ENCODE data around the gene GARNL3. TPM values are rescaled to one million over a fixed set of nuclear protein-coding genes. Genes with fewer than 3 reads are reported as not detected.

Gene GARNL3
- total RNA-seq, 1 experiment from 2014 or later: 11.8 TPM

DNA sequence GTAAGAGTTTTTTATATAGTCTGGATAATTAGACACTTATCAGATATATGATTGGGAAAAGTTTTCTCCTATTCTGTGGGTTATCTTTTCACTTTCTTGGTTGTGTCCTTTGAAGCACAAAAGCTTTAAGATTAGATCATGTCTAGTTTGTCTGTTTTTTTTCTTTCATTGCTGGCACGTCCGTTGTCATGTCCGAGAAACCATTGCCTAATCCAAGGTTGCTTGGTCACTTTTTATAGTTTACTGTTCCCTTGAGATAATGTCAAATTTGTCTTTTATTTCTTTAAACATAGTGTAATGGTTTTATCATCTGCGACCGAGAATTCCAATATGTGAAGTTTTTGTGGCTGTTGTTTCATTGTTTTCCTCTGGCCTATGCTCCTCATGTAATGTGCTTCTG lies 28.8 kb downstream of the GARNL3 start:
- Histone ChIP-seq H3K9me3 (no peaks in the 10 kb centered on the region), H3K4me1 (no peaks in the 10 kb centered on the region), H3K36me3 (ENCODE audit: control insufficient read depth, insufficient read depth, low read length) (no peaks in the 10 kb centered on the region), H3K27me3 (replicated peaks; ENCODE audit: control insufficient read depth, insufficient read depth, low read length) (no peaks in the 10 kb centered on the region), H3K4me3 (ENCODE audit: low read depth, low read length) (no peak overlapping the region)
- H3K4me3 Mint-ChIP-seq (ENCODE audit: unreplicated experiment): no peak overlapping the region
- CTCF ChIA-PET: no interaction called here
- H3K9me3 Mint-ChIP-seq (ENCODE audit: unreplicated experiment): no peaks in the 10 kb centered on the region
- POLR2A ChIA-PET: no interaction called here
- no peaks in the 10 kb centered on the region for H3K36me3 Mint-ChIP-seq (ENCODE audit: insufficient read depth, unreplicated experiment)
- no peaks in the 10 kb centered on the region for H3K27me3 Mint-ChIP-seq (ENCODE audit: insufficient read depth, unreplicated experiment)
- intact Hi-C loops (cut with micrococcal nuclease; ENCODE audit: unreplicated experiment): no loop called here
- no peak for TF ChIP-seq CTCF (IDR thresholded peaks at IDR 0.05; ENCODE audit: insufficient read depth in 1 of 2, low read depth in 1 of 2, low read length in 1 of 2, severe bottlenecking in 1 of 2, unreplicated experiment in 1 of 2)
- no peak for DNase-seq
- H3K4me1 Mint-ChIP-seq (ENCODE audit: low read depth, unreplicated experiment): no peaks in the 10 kb centered on the region
- no peak overlapping the region for H3K27ac Mint-ChIP-seq (ENCODE audit: unreplicated experiment)
- no TSS peak for BruUV-seq (replicated peaks)

GRCh38 chr9:127293767-127294166 lies 29.2 kb downstream of the GARNL3 start:
- no peaks in the 10 kb centered on the region for H3K36me3 Mint-ChIP-seq (ENCODE audit: insufficient read depth, unreplicated experiment)
- H3K4me1 Mint-ChIP-seq (ENCODE audit: low read depth, unreplicated experiment): no peaks in the 10 kb centered on the region
- no peak overlapping the region for H3K4me3 Mint-ChIP-seq (ENCODE audit: unreplicated experiment)
- BruUV-seq (replicated peaks): no TSS peak
- ChIA-PET CTCF (no interaction called here), POLR2A (no interaction called here)
- no peaks in the 10 kb centered on the region for H3K27me3 Mint-ChIP-seq (ENCODE audit: insufficient read depth, unreplicated experiment)
- Histone ChIP-seq H3K4me3 (ENCODE audit: low read depth, low read length) (no peak overlapping the region), H3K9me3 (no peaks in the 10 kb centered on the region), H3K36me3 (ENCODE audit: control insufficient read depth, insufficient read depth, low read length) (no peaks in the 10 kb centered on the region), H3K27me3 (replicated peaks; ENCODE audit: control insufficient read depth, insufficient read depth, low read length) (no peaks in the 10 kb centered on the region), H3K4me1 (no peaks in the 10 kb centered on the region)
- no peak for DNase-seq
- H3K27ac Mint-ChIP-seq (ENCODE audit: unreplicated experiment): no peak overlapping the region
- H3K9me3 Mint-ChIP-seq (ENCODE audit: unreplicated experiment): no peaks in the 10 kb centered on the region
- no peak for TF ChIP-seq CTCF (IDR thresholded peaks at IDR 0.05; ENCODE audit: insufficient read depth in 1 of 2, low read depth in 1 of 2, low read length in 1 of 2, severe bottlenecking in 1 of 2, unreplicated experiment in 1 of 2)
- intact Hi-C loops (cut with micrococcal nuclease; ENCODE audit: unreplicated experiment): no loop called here

- intact Hi-C loops (cut with micrococcal nuclease; ENCODE audit: unreplicated experiment): no loop called here
- BruUV-seq (replicated peaks): no TSS peak
- Mint-ChIP-seq H3K4me1 (ENCODE audit: low read depth, unreplicated experiment) (no peaks in the 10 kb centered on the region), H3K27ac (ENCODE audit: unreplicated experiment) (no peak overlapping the region), H3K9me3 (ENCODE audit: unreplicated experiment) (no peaks in the 10 kb centered on the region), H3K27me3 (ENCODE audit: insufficient read depth, unreplicated experiment) (no peaks in the 10 kb centered on the region), H3K4me3 (ENCODE audit: unreplicated experiment) (no peak overlapping the region), H3K36me3 (ENCODE audit: insufficient read depth, unreplicated experiment) (no peaks in the 10 kb centered on the region)
- no peak overlapping the region for H3K4me3 ChIP-seq (ENCODE audit: low read depth, low read length)
- no peaks in the 10 kb centered on the region for H3K4me1 ChIP-seq
- no peak for DNase-seq
- no peaks in the 10 kb centered on the region for H3K9me3 ChIP-seq
- ChIA-PET POLR2A (no interaction called here), CTCF (no interaction called here)
- TF ChIP-seq CTCF (IDR thresholded peaks at IDR 0.05; ENCODE audit: insufficient read depth in 1 of 2, low read depth in 1 of 2, low read length in 1 of 2, severe bottlenecking in 1 of 2, unreplicated experiment in 1 of 2): no peak
- H3K27me3 ChIP-seq (replicated peaks; ENCODE audit: control insufficient read depth, insufficient read depth, low read length): no peaks in the 10 kb centered on the region
- no peaks in the 10 kb centered on the region for H3K36me3 ChIP-seq (ENCODE audit: control insufficient read depth, insufficient read depth, low read length)
Observed at GRCh38 chr9:127295005-127295404, 30.4 kb downstream of the GARNL3 start.
